CD14-positive monocyte (primary cell): ENCODE measurements around the gene ANKRD28. TPM values are rescaled to one million over a fixed set of nuclear protein-coding genes. Genes with fewer than 3 reads are reported as not detected.

Source experiments
- DNase-seq, 3 donors: peaks; one replicate each; pipeline ENCODE4 v3.0.0-alpha.2; 2011 to 2022
- H2AFZ ChIP-seq: 2 replicates; pipeline ENCODE4 v1.6.0; 2012; ENCODE audit warnings: mild to moderate bottlenecking, low read depth, low read length, inconsistent platforms; ENCODE audit not compliant: insufficient read depth, poor library complexity, severe bottlenecking
- H3K27ac ChIP-seq, 2 donors: 1 replicate in 1 of 2; 2 replicates in 1 of 2; pipeline ENCODE4 v1.5.1; 2012 to 2013; ENCODE audit warnings: low read length in 2 of 2, control low read depth in 1 of 2, inconsistent platforms in 1 of 2, low read depth in 1 of 2, mild to moderate bottlenecking in 1 of 2
- H3K27me3 ChIP-seq, 2 donors: one replicate each; pipeline versions ENCODE4 v1.6.0 to v1.6.1; 2011 to 2013; ENCODE audit warnings: low read length in 2 of 2; ENCODE audit not compliant: control insufficient read depth in 2 of 2, insufficient read depth in 2 of 2
- H3K36me3 ChIP-seq, 2 donors: replicated peaks in 1 of 2; 1 replicate in 1 of 2; 2 replicates in 1 of 2; pipeline versions ENCODE4 v1.5.1 to v1.6.1; 2012 to 2013; ENCODE audit warnings: low read length in 2 of 2, control low read depth in 1 of 2, inconsistent platforms in 1 of 2, mild to moderate bottlenecking in 1 of 2; ENCODE audit not compliant: insufficient read depth in 2 of 2, control insufficient read depth in 1 of 2
- H3K4me1 ChIP-seq, 2 donors: 1 replicate in 1 of 2; 2 replicates in 1 of 2; pipeline versions ENCODE4 v1.5.1 to v1.6.1; 2012 to 2013; ENCODE audit warnings: low read length in 2 of 2, control low read depth in 1 of 2, inconsistent platforms in 1 of 2, mild to moderate bottlenecking in 1 of 2, moderate library complexity in 1 of 2; ENCODE audit not compliant: insufficient read depth in 2 of 2, control insufficient read depth in 1 of 2
- H3K4me2 ChIP-seq: replicated peaks from 2 replicates; pipeline ENCODE3; 2012; ENCODE audit warnings: low read length, moderate library complexity, mild to moderate bottlenecking; ENCODE audit not compliant: poor library complexity, severe bottlenecking; ENCODE audit errors: extremely low read depth
- H3K4me3 ChIP-seq, 3 experiments: fragments of 200-600 bp in 1 of 3; sonication (generic) in 1 of 3; replicated peaks in 1 of 3; 1 replicate in 2 of 3; 2 replicates in 1 of 3; pipeline ENCODE4 v1.5.1; 2011 to 2013; ENCODE audit warnings: low read length in 3 of 3, mild to moderate bottlenecking in 3 of 3, control low read depth in 2 of 3, low read depth in 2 of 3, inconsistent platforms in 1 of 3, moderate library complexity in 1 of 3
- H3K79me2 ChIP-seq: 2 replicates; pipeline ENCODE4 v1.6.0; 2012; ENCODE audit warnings: mild to moderate bottlenecking, control low read depth, inconsistent platforms, low read length, moderate library complexity; ENCODE audit not compliant: insufficient read depth
- H3K9ac ChIP-seq: 2 replicates; pipeline ENCODE4 v1.6.0; 2017; ENCODE audit warnings: low read length, mild to moderate bottlenecking; ENCODE audit not compliant: insufficient read depth, poor library complexity, severe bottlenecking
- H3K9me3 ChIP-seq, 2 donors: replicated peaks in 1 of 2; 1 replicate in 1 of 2; 2 replicates in 1 of 2; pipeline versions ENCODE4 v1.5.1 to v1.6.1; 2012 to 2013; ENCODE audit warnings: low read length in 2 of 2, control low read depth in 1 of 2; ENCODE audit not compliant: control insufficient read depth in 1 of 2, insufficient read depth in 1 of 2
- H4K20me1 ChIP-seq: 2 replicates; pipeline ENCODE4 v1.6.0; 2012; ENCODE audit warnings: mild to moderate bottlenecking, low read length, control low read depth, moderate library complexity; ENCODE audit not compliant: insufficient read depth
- H3K27ac Mint-ChIP-seq, 7 donors: one replicate each; pipeline ENCODE4 v1.8.0; 2020; ENCODE audit warnings: mild to moderate bottlenecking in 7 of 7, mixed read lengths in 7 of 7, moderate library complexity in 6 of 7, inconsistent platforms in 2 of 7
- H3K27me3 Mint-ChIP-seq, 3 donors: one replicate each; pipeline ENCODE4 v1.8.0; 2021 to 2022; ENCODE audit warnings: low read depth in 3 of 3, mild to moderate bottlenecking in 3 of 3, mixed read lengths in 3 of 3, moderate library complexity in 3 of 3, inconsistent platforms in 1 of 3
- H3K36me3 Mint-ChIP-seq, 2 donors: one replicate each; pipeline ENCODE4 v1.8.0; 2020; ENCODE audit warnings: mixed read lengths in 2 of 2, inconsistent platforms in 1 of 2, mild to moderate bottlenecking in 1 of 2
- H3K4me1 Mint-ChIP-seq: one replicate; pipeline ENCODE4 v1.8.0; 2020; ENCODE audit warnings: mild to moderate bottlenecking, mixed read lengths
- H3K4me3 Mint-ChIP-seq, 2 donors: one replicate each; pipeline ENCODE4 v1.8.0; 2020; ENCODE audit warnings: mild to moderate bottlenecking in 2 of 2, mixed read lengths in 2 of 2, moderate library complexity in 1 of 2
- H3K9me3 Mint-ChIP-seq, 7 donors: one replicate each; pipeline ENCODE4 v1.8.0; 2020 to 2022; ENCODE audit warnings: mixed read lengths in 7 of 7, mild to moderate bottlenecking in 6 of 7, moderate library complexity in 6 of 7, inconsistent platforms in 2 of 7
- WGBS: methylation state at CpG from one replicate; pipeline ENCODE4 v1.1.5; 2013; ENCODE audit warnings: missing lambda C conversion rate; ENCODE audit not compliant: insufficient coverage; 5-methylcytosine and 5-hydroxymethylcytosine counted together
- intact Hi-C, 2 donors: fragments of 100-400 bp; cut with micrococcal nuclease; formaldehyde crosslinking; loops; one replicate each; pipeline versions ENCODE4 v1.15.0 to v1.15.1; 2023
- polyA plus RNA-seq, 3 donors: library from polyadenylated mRNA; depleted of rRNA in 1 of 3; unstranded in 2 of 3; stranded (reverse) in 1 of 3; fragments of 300-500 nt in 2 of 3; fragments of >200 nt in 1 of 3; fragmentation: Illumina TruSeq in 2 of 3; gene quantifications; 1 replicate in 2 of 3; 2 replicates in 1 of 3; pipeline ENCODE4 v1.2.3, GENCODE V29; 2012 to 2021
- TF ChIP-seq, protein P1 (sequence below): fragments of 200-600 bp; IDR thresholded peaks from one replicate; pipeline ENCODE4 v1.8.0; 2022; ENCODE audit warnings: antibody characterized with exemption, mild to moderate bottlenecking

Gene ANKRD28
- polyA plus RNA-seq, 3 donors = 5.9 to 11.5 (median 7.9) TPM

DNA sequence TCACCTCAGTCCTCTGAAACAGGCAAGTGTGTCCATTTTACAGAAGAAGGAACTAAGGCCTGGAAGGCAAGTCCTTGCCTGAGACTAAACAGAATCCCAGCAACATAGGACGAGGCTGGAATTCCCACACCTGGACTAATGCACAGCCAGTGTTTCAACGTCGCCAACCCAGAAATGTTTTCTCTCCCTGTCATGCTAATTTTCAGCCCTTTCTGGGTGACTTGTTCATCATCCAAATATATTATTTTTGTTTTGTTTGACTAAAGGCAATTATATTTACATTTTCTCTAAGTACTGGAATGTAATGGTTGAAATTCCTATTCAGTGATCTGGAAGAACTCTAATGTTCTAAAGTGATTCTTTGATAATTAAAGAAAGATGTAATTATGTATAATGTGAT is 144.5 kb downstream of the ANKRD28 start:
- no peak overlapping the region for H2AFZ ChIP-seq
- no peak overlapping the region for H3K4me3 ChIP-seq
- H3K4me1 Mint-ChIP-seq = peaks cover 2% of the 10 kb centered on the region
- peaks cover 14 to 43% (median 36%) of the 10 kb centered on the region in 7 donors for H3K9me3 Mint-ChIP-seq
- H3K4me1 ChIP-seq = peaks cover 2% of the 10 kb centered on the region in 2 donors
- no peak for DNase-seq
- TF ChIP-seq, protein P1, sequence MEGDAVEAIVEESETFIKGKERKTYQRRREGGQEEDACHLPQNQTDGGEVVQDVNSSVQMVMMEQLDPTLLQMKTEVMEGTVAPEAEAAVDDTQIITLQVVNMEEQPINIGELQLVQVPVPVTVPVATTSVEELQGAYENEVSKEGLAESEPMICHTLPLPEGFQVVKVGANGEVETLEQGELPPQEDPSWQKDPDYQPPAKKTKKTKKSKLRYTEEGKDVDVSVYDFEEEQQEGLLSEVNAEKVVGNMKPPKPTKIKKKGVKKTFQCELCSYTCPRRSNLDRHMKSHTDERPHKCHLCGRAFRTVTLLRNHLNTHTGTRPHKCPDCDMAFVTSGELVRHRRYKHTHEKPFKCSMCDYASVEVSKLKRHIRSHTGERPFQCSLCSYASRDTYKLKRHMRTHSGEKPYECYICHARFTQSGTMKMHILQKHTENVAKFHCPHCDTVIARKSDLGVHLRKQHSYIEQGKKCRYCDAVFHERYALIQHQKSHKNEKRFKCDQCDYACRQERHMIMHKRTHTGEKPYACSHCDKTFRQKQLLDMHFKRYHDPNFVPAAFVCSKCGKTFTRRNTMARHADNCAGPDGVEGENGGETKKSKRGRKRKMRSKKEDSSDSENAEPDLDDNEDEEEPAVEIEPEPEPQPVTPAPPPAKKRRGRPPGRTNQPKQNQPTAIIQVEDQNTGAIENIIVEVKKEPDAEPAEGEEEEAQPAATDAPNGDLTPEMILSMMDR = no peak
- no peak overlapping the region for H3K4me2 ChIP-seq
- no peak overlapping the region for H3K4me3 Mint-ChIP-seq
- H3K27me3 ChIP-seq = peaks cover 5 to 6% of the 10 kb centered on the region in 2 donors
- no peaks in the 10 kb centered on the region for H4K20me1 ChIP-seq
- no peak overlapping the region for H3K27ac Mint-ChIP-seq
- no peaks in the 10 kb centered on the region for H3K79me2 ChIP-seq
- no peak overlapping the region for H3K27ac ChIP-seq
- H3K9me3 ChIP-seq = peaks cover 27% of the 10 kb centered on the region in 2 donors
- peaks cover 8 to 21% of the 10 kb centered on the region in 2 donors for H3K36me3 Mint-ChIP-seq
- intact Hi-C loops = no loop called here
- no peak overlapping the region for H3K9ac ChIP-seq
- WGBS = no CpG with 5 or more reads among the region's 3 CpGs
- peaks cover 34 to 44% (median 40%) of the 10 kb centered on the region in 3 donors for H3K27me3 Mint-ChIP-seq
- no peaks in the 10 kb centered on the region for H3K36me3 ChIP-seq

DNA sequence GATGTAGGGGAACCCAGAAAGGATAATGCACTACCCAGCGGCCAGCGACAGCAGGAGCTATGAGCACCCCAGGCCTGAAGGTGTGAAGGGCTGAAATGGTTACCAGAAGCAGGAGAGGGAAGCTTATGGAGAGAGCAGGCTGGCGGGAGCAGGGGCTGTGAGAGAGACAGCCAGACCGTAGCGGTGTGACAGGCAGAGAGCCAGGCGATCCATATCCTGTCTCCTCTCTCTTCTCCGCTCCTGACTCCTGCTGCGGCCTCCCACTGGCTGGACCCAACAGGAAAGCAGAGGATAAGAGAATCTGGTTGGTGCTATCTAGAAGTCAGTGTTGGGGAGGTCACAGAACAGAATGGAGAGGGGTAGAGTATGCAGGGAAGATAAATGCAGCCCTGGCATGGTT is 146.4 kb downstream of the ANKRD28 start:
- Histone ChIP-seq H2AFZ (no peak overlapping the region), H3K9me3 (peaks cover 12 to 16% of the 10 kb centered on the region in 2 donors), H3K27me3 (peaks cover 5 to 6% of the 10 kb centered on the region in 2 donors), H3K36me3 (no peaks in the 10 kb centered on the region), H3K4me2 (no peak overlapping the region), H4K20me1 (no peaks in the 10 kb centered on the region), H3K9ac (no peak overlapping the region), H3K27ac (no peak overlapping the region), H3K4me1 (peaks cover 15 to 17% of the 10 kb centered on the region in 2 donors), H3K79me2 (no peaks in the 10 kb centered on the region), H3K4me3 (no peak overlapping the region)
- 83% methylated on average over 4 of the region's 8 CpGs for WGBS
- peak overlapping the region in 2 of 7 donors; percentile 22 to 26 for H3K27ac Mint-ChIP-seq
- H3K4me1 Mint-ChIP-seq = peaks cover 17% of the 10 kb centered on the region
- peaks cover 38 to 47% (median 40%) of the 10 kb centered on the region in 3 donors for H3K27me3 Mint-ChIP-seq
- H3K4me3 Mint-ChIP-seq = peak overlapping the region in 1 of 2 donors; percentile 39
- TF ChIP-seq, protein P1 = no peak
- DNase-seq = no peak
- peaks cover 6 to 28% (median 22%) of the 10 kb centered on the region in 7 donors for H3K9me3 Mint-ChIP-seq
- intact Hi-C loops = no loop called here
- H3K36me3 Mint-ChIP-seq = peaks cover 10 to 16% of the 10 kb centered on the region in 2 donors
